SK-N-SH treated with all-trans-retinoic acid at 6 μM for 48 hours (cell line): Measurements from ENCODE around the gene STK16.

Source experiments
- ESRRG ChIP-seq: fragments of 250-450 bp; sonication (Bioruptor Pico); IDR thresholded peaks from 2 replicates; pipeline ENCODE4 v1.6.1; 2021; ENCODE audit warnings: mild to moderate bottlenecking
- GLIS3 ChIP-seq: fragments of 250-450 bp; sonication (Bioruptor Pico); IDR thresholded peaks from 2 replicates; pipeline ENCODE4 v1.5.0; 2020; ENCODE audit warnings: mild to moderate bottlenecking, moderate library complexity
- ISL1 ChIP-seq: fragments of 250-450 bp; sonication (Bioruptor Pico); IDR thresholded peaks from 2 replicates; pipeline ENCODE4 v2.1.2; 2022; ENCODE audit warnings: mild to moderate bottlenecking, moderate library complexity
- TCF4 ChIP-seq: fragments of 250-450 bp; sonication (Bioruptor Pico); IDR thresholded peaks from 2 replicates; pipeline ENCODE4 v1.8.0; 2021; ENCODE audit warnings: mild to moderate bottlenecking, moderate library complexity, borderline replicate concordance
- TOX ChIP-seq: fragments of 250-450 bp; sonication (Bioruptor Pico); IDR thresholded peaks from 2 replicates; pipeline ENCODE4 v1.8.0; 2021; ENCODE audit warnings: mild to moderate bottlenecking, moderate library complexity, borderline replicate concordance
- ZFP3 ChIP-seq: fragments of 250-450 bp; sonication (Bioruptor Pico); IDR thresholded peaks from 2 replicates; pipeline ENCODE4 v1.5.0; 2020; ENCODE audit warnings: mild to moderate bottlenecking, moderate library complexity
- ZFP30 ChIP-seq: fragments of 450-650 bp; formaldehyde crosslinking; IDR thresholded peaks from 2 replicates; pipeline ENCODE4 v1.5.0; 2022; ENCODE audit warnings: mild to moderate bottlenecking, moderate library complexity
- ZNF70 ChIP-seq: fragments of 450-650 bp; formaldehyde crosslinking; IDR thresholded peaks from 2 replicates; pipeline ENCODE4 v1.5.0; 2020; ENCODE audit warnings: mild to moderate bottlenecking, moderate library complexity
- ZNF8 ChIP-seq: fragments of 450-650 bp; formaldehyde crosslinking; IDR thresholded peaks from 2 replicates; pipeline ENCODE4 v1.5.0; 2020; ENCODE audit warnings: mild to moderate bottlenecking, moderate library complexity
- TF ChIP-seq, protein P1 (sequence below): fragments of 250-450 bp; sonication (Bioruptor Pico); IDR thresholded peaks from 2 replicates; pipeline ENCODE4 v1.8.0; 2020; ENCODE audit warnings: mild to moderate bottlenecking, moderate library complexity, borderline replicate concordance
- TF ChIP-seq, protein P2 (sequence below): fragments of 250-450 bp; sonication (Bioruptor Pico); IDR thresholded peaks from 2 replicates; pipeline ENCODE4 v1.5.1; 2020; ENCODE audit warnings: low read depth, mild to moderate bottlenecking, moderate library complexity

DNA sequence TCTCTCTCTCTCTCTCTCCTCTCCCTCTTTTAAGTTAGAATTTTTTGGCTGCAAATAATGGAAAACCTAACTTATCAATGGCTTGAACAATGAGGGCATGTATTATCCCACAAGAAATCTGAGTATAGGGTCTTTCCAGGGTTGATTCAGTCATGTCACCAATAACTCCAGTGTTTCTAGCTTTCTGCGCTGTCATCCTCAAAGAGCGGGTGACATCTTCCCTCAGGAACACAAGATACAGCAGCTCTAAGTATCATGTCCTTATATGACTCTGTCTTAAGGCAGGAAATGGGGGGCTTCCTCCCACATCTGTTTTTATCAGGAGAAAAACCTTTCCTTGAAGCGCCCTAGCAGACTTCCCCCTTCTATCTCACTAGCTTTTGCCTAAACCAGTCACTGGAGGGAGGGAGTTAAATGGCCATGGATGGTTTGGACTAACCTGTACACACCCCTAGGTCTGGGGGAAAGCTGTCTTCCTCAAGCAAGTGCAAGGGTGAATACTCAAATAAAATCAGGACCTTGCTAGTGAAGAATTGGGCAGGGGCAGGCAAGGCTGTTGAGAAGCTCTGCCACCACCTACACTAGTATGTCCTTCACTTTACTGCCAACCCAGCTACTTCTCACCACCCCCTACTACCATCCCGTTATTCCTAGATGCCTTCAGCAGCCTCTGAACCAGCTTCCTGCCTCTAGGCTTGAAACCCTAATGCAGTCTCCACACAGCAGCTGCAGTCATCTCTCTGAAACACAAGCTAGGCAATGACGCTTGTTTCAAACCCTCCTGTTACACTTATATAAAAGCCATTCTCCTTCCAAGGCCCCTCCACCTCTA is 16.0 kb downstream of the STK16 start:
- TF ChIP-seq ZFP3 (no peak), ISL1 (no peak), TCF4 (CRISPR knock-in tag) (no peak), ZNF8 (CRISPR knock-in tag) (no peak), ZFP30 (CRISPR knock-in tag) (no peak), GLIS3 (no peak), TOX (CRISPR knock-in tag) (no peak), ESRRG (CRISPR knock-in tag) (no peak), ZNF70 (CRISPR knock-in tag) (no peak)
- TF ChIP-seq, protein P1, sequence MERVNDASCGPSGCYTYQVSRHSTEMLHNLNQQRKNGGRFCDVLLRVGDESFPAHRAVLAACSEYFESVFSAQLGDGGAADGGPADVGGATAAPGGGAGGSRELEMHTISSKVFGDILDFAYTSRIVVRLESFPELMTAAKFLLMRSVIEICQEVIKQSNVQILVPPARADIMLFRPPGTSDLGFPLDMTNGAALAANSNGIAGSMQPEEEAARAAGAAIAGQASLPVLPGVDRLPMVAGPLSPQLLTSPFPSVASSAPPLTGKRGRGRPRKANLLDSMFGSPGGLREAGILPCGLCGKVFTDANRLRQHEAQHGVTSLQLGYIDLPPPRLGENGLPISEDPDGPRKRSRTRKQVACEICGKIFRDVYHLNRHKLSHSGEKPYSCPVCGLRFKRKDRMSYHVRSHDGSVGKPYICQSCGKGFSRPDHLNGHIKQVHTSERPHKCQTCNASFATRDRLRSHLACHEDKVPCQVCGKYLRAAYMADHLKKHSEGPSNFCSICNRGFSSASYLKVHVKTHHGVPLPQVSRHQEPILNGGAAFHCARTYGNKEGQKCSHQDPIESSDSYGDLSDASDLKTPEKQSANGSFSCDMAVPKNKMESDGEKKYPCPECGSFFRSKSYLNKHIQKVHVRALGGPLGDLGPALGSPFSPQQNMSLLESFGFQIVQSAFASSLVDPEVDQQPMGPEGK (CRISPR knock-in tag) = no peak
- TF ChIP-seq, protein P2, sequence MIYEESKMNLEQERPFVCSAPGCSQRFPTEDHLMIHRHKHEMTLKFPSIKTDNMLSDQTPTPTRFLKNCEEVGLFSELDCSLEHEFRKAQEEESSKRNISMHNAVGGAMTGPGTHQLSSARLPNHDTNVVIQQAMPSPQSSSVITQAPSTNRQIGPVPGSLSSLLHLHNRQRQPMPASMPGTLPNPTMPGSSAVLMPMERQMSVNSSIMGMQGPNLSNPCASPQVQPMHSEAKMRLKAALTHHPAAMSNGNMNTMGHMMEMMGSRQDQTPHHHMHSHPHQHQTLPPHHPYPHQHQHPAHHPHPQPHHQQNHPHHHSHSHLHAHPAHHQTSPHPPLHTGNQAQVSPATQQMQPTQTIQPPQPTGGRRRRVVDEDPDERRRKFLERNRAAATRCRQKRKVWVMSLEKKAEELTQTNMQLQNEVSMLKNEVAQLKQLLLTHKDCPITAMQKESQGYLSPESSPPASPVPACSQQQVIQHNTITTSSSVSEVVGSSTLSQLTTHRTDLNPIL (CRISPR knock-in tag) = no peak
